HG03060 (cell line): Measurements from ENCODE around the gene CDKL1.
A peak's percentile ranks its signal among the peaks of the same experiment; 100 is the strongest.
"Not testable (repeated sequence)": the region's sequence is repeated elsewhere in the genome, so short reads cannot be mapped to it uniquely, and the experiment has no call there.

ENCODE experiments used
- ATAC-seq: cut with Tn5 transposase; IDR thresholded peaks from one replicate; pipeline ENCODE4 v1.9.1; 2021; ENCODE audit warnings: low read depth, moderate number of reproducible peaks; ENCODE audit not compliant: unreplicated experiment

Gene CDKL1

GRCh38 chr14:50388256-50388931 is 8.3 kb downstream of the CDKL1 start:
- no peak for ATAC-seq

- no peak for ATAC-seq
Measured at GRCh38 chr14:50387548-50387947, 9.1 kb downstream of the CDKL1 start.

GRCh38 chr14:50383618-50384225 is 13.0 kb downstream of the CDKL1 start:
- no peak for ATAC-seq

- no peak for ATAC-seq
Measured at GRCh38 chr14:50381823-50382287, 14.8 kb downstream of the CDKL1 start.

- no peak for ATAC-seq
Measured at GRCh38 chr14:50381008-50381407, 15.7 kb downstream of the CDKL1 start.

GRCh38 chr14:50380455-50380854 is 16.2 kb downstream of the CDKL1 start:
- ATAC-seq, result no peak

- no peak for ATAC-seq
Measured at GRCh38 chr14:50379563-50379962, 17.1 kb downstream of the CDKL1 start.

GRCh38 chr14:50377550-50378085 is 19.1 kb downstream of the CDKL1 start:
- no peak for ATAC-seq

- ATAC-seq, result no peak
Measured at GRCh38 chr14:50375760-50376159, 20.9 kb downstream of the CDKL1 start.

GRCh38 chr14:50373959-50374358 is 22.7 kb downstream of the CDKL1 start:
- ATAC-seq, result no peak

- ATAC-seq, result no peak
Measured at GRCh38 chr14:50371546-50371945, 25.1 kb downstream of the CDKL1 start.

- ATAC-seq, result no peak
Measured at GRCh38 chr14:50366589-50366988, 30.1 kb downstream of the CDKL1 start.

- ATAC-seq, result no peak
Measured at GRCh38 chr14:50366115-50366514, 30.6 kb downstream of the CDKL1 start.

GRCh38 chr14:50365572-50365971 is 31.1 kb downstream of the CDKL1 start:
- ATAC-seq, result not testable (repeated sequence)

GRCh38 chr14:50364792-50365191 is 31.9 kb downstream of the CDKL1 start:
- ATAC-seq, result no peak

GRCh38 chr14:50363714-50364111 is 33.0 kb downstream of the CDKL1 start:
- ATAC-seq, result peak; percentile 96

GRCh38 chr14:50362764-50363713 is 33.6 kb downstream of the CDKL1 start:
- ATAC-seq, result no peak

GRCh38 chr14:50361473-50362403 is 34.9 kb downstream of the CDKL1 start:
- ATAC-seq, result not testable (repeated sequence)

- no peak for ATAC-seq
Measured at GRCh38 chr14:50360851-50361250, 35.8 kb downstream of the CDKL1 start.

- ATAC-seq, result no peak
Measured at GRCh38 chr14:50360093-50360492, 36.6 kb downstream of the CDKL1 start.
